OCI-LY3 (cell line): ENCODE measurements around the gene R3HDM2.

ENCODE experiments used
- CTCF ChIP-seq: fragments of 200-600, 300-600 bp; sonication (generic); IDR thresholded peaks from 2 replicates; pipeline ENCODE4 v1.5.1; 2014; ENCODE audit warnings: antibody characterized with exemption, low read length, low read depth
- EZH2phosphoT487 ChIP-seq: fragments of 200-600 bp; shearing (Covaris generic); IDR thresholded peaks from 2 replicates; pipeline ENCODE4 v1.6.1; 2018; ENCODE audit warnings: antibody characterized with exemption, mixed run types, low read depth

- TF ChIP-seq EZH2phosphoT487 (no peak), CTCF (no peak)
Observed at GRCh38 chr12:57473392-57473791, 42.5 kb upstream of the R3HDM2 start.
